Stimulated activated CD8-positive, alpha-beta memory T cell treated with anti-CD3 and anti-CD28 coated beads, Interleukin-4, amount 100 ng/mL, for 24 hours (primary cell): Measurements from ENCODE around the gene CST5.
"Not testable (repeated sequence)": the region's sequence is repeated elsewhere in the genome, so short reads cannot be mapped to it uniquely, and the experiment has no call there.

Source experiments
- DNase-seq: peaks from one replicate; pipeline ENCODE4 v3.0.0-alpha.2; 2020; ENCODE audit warnings: low read depth

Gene CST5

GRCh38 chr20:23879328-23879798, at the start of gene CST5:
CST5 (minus strand) TSS chr20:23879748; CDS start chr20:23879676, 72 bp downstream.
- DNase-seq: no peak

DNA sequence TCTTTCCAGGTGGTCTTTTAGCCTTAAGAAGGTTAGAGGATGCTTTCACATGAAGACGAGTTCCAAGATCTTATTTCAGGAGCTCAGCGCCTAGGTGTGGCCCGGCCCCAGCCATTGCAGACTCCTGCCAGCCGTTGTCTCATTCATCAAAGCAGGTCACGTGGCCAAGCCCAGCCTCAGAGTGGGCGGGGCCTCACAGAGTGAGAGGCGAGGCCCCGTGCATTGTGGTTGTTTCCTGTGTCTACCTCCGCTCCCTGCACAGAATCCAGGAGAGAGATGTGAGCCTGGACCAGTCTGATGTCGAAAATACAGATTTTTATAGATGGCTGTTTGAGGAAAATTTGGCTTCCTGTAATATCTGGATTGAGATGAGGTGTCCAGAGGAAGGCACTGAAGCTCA, 49.2 kb upstream of the CST5 start:
- DNase-seq: peak; percentile 19

GRCh38 chr20:23928353-23928752, 48.8 kb upstream of the CST5 start:
- no peak for DNase-seq

GRCh38 chr20:23926944-23927872, 47.7 kb upstream of the CST5 start:
- DNase-seq: no peak

DNA sequence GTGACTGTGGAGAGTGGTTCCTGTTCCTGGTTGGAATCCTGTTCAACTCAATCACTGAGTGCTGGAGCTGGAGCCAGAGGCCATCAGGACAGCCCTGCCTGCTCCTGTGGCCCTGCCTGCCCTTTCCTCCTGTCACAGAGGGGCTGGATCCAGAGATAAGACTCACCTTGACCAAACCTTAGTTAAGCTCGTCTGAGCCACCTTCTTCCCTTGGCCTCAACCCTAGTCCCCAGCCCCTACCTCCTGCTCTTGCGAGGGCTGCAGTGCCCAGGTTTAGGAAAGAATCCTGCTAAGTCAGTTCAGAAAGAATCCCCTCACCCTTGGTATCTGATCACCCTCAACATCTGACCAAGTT, 47.0 kb upstream of the CST5 start:
- DNase-seq: no peak

- no peak for DNase-seq
These were observed 46.4 kb upstream of the CST5 start for GRCh38 chr20:23925789-23926525.

DNA sequence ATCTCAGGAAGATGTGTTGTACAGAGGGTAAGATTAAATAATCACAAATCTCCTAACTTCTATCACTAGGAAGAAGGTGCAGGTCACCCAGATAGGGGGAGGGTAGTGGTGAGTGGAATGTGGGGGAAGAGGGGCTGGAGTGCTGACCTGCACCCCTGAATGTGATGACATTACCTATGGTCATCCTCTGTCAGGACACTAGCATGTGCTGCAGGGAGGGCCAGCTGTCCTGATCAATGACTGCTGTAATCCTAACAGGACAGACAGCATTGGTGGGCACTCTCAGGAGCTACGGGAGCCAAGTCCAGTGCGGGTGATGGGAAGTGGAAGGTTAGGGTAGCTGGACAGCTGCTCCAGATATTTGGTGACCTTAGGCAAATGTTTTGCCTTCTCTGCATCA, 45.2 kb upstream of the CST5 start:
- no peak for DNase-seq

GRCh38 chr20:23923891-23924435, 44.4 kb upstream of the CST5 start:
- no peak for DNase-seq

DNA sequence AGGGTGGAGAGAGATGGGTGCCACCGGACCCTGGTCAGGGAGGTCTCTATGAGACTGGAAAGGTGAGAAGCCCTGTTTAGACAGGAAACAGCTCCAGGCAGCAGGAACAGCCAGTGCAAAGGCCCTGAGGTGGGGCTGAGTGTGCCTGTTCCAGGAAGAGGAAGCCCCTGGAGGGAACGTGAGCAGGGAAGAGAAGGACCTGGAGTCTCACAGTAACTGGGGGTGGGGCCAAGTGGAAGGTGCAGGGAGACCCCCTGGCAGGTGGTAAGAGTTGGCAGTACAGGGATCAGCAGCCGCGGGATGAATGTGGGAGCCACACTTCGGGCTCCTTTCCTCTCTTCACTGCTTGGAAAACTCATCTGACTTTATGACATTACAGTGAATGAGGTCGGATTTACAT, 43.8 kb upstream of the CST5 start:
- DNase-seq: no peak

DNA sequence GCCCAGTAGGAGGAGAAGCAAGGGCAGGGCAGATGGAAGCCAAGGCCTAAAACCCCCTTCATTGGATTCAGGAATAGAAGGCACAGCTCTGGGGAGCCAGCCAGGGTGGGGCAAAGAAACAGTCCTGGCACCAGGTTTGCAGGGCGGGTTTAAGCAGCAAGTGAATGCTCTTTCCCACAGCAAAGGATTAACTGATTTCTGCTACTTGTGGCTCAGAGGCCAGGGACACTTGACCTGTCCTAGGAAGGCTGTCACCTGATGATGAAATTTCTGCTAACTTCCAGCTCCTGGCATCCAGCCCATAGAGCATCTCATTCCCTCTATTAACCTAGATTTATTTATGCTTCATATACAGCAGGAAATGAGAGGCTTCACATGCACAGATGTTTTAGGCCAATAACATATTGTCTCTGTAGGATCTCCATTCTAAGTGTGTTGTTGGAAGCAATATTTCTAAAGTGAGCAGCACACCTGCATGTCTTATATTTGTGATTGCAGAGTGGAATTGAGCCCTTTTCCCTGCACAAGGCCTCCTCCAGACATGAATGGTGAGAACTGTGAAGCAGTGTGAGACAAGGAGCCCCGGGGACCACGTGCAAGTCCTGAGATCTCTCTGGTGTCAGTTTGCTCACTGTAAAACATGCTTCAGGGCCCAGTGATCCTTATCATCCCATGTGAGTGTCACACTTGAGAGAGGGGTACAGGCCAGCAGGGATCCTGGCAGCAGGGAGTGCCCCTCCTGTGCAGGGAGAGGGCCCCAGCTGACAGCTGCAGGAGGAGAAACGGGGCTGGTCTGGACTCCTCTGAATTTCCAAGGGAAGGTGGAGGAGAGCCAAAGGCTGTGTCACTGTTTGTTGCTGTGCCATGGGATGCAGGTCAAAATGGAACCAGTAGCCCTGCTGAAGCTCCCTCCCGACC, 41.1 kb upstream of the CST5 start:
- no peak for DNase-seq

DNA sequence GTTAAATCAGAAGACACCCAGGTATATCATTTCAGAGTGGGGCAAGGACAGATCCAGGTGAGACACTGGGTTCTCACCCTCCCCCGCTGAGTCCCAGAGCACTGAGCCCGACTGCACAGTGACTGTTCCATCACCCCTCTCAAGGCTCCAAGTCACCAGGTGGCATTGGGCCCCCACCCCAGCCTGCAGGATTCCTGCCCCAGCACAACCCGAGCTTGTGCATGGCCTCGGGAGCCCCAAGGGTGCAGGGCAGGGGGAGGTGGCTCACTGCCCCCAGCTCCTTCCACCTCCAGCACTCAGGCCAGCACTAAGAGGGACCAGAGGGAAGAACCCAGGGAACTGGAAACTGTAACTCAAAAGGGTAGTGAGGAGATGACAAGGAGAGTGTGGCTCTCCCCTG, 39.3 kb upstream of the CST5 start:
- no peak for DNase-seq

DNA sequence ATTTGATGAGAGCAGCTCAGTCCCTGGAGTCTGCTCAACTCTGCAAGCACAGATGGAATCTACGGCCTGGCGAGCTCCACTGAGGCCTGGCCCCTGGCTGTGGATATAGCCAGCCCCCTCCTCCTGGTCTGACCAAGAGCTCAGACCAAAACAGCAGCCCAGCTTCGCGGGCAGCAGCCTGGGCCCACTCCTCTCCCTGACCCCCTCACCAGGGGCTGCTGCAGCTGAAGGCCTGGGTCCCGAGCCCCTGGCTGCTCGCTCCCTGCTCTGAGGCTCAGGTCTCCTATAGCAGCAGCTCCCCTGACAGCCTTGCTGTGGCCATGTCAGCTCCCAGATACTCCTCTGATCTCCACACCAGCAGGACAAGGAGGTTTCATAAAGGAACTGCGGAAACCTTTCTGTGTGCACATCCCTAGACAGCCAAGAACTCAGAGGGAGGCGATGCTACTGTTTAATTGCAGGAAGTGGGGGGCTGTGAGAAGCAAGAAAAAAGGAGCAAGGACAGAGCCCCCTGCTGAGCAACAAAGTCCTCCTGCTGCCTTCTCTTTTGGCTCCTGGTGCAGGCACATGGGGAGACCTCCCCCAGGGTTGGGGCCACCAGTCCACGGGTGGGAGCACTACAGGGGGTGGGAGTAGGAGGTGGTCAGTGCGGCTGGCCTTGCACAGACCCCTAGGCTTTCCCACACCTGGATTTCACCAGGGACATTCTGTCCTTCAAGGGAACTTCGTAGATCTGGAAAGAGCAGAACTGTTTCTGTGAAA, 38.7 kb upstream of the CST5 start:
- no peak for DNase-seq

- DNase-seq: no peak
These were observed 37.6 kb upstream of the CST5 start for GRCh38 chr20:23917024-23917725.

DNA sequence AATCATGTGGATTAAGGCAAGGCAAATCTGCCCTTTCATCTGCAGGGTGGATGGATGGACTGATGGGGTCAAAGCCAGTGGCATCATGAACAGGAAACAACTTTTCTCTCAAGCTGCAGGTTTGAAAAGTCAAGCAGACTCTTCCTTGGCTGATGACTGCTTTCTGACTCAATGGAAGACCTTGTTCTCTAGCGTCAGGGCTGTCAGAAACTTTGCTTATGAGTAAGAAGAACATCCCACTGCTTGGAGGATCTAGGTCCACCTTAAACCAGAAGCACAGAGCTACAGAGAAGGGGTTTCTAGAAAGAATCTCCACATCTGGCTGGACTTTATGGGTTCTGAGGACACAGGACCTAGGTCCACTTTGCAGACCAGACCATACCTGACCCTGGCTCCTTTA, 36.3 kb upstream of the CST5 start:
- DNase-seq: no peak

GRCh38 chr20:23914469-23914868, 34.9 kb upstream of the CST5 start:
- not testable (repeated sequence) for DNase-seq

- DNase-seq: no peak
These were observed 30.7 kb upstream of the CST5 start for GRCh38 chr20:23910210-23910609.

GRCh38 chr20:23909390-23909789, 29.8 kb upstream of the CST5 start:
- no peak for DNase-seq

- no peak for DNase-seq
These were observed 28.0 kb upstream of the CST5 start for GRCh38 chr20:23907579-23907978.

- DNase-seq: not testable (repeated sequence)
These were observed 22.8 kb upstream of the CST5 start for GRCh38 chr20:23902396-23902795.

DNA sequence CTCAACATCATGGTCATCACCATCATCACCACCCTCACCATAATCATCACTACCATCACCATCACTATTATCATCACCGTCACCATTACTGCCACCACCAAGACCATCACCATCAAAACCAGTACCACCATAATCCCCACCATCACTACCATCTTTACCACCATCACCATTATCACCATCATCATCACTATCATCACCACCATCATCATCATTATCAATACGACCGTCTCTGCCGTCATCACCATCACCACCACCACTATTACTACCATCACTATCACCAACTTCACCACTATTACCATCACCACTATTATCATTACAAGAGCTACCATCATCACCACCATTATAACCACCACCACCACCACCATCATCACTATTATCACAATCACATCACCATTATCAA, 11.3 kb upstream of the CST5 start:
- not testable (repeated sequence) for DNase-seq
